GM23338 (cell line): ENCODE results near the gene COLQ. TPM values are rescaled to one million over a fixed set of nuclear protein-coding genes. Genes with fewer than 3 reads are reported as not detected.

Source experiments
- CREB1 ChIP-seq: fragments of 250-450 bp; sonication (Bioruptor Pico); IDR thresholded peaks from 2 replicates; pipeline ENCODE4 v1.5.0; 2020; ENCODE audit warnings: low read depth, mild to moderate bottlenecking, moderate library complexity
- ETS1 ChIP-seq: IDR thresholded peaks from 2 replicates; pipeline ENCODE4 v1.6.1; 2016; ENCODE audit warnings: antibody characterized with exemption
- EZH2phosphoT487 ChIP-seq: fragments of 200-600 bp; sonication (generic); IDR thresholded peaks from one replicate; pipeline ENCODE4 v1.8.1; 2018; ENCODE audit warnings: antibody characterized with exemption; ENCODE audit not compliant: unreplicated experiment
- JUNB ChIP-seq: IDR thresholded peaks from one replicate; pipeline ENCODE4 v1.6.1; 2016; ENCODE audit warnings: antibody characterized with exemption; ENCODE audit not compliant: unreplicated experiment
- REST ChIP-seq: IDR thresholded peaks from one replicate; pipeline ENCODE4 v1.6.1; 2018; ENCODE audit warnings: antibody characterized with exemption; ENCODE audit not compliant: unreplicated experiment
- ZNF114 ChIP-seq: fragments of 250-450 bp; sonication (Bioruptor Pico); IDR thresholded peaks from 2 replicates; pipeline ENCODE4 v1.5.0; 2020; ENCODE audit warnings: mild to moderate bottlenecking, moderate library complexity
- ZNF462 ChIP-seq: fragments of 250-450 bp; sonication (Bioruptor Pico); IDR thresholded peaks from 2 replicates; pipeline ENCODE4 v1.5.0; 2020; ENCODE audit warnings: mild to moderate bottlenecking, moderate library complexity
- polyA plus RNA-seq: library from polyadenylated mRNA; unstranded; fragments of >200 nt; fragmentation: Nextera tagmentation; extraction: Ambion mirVana; gene quantifications from 2 replicates; pipeline ENCODE4 v1.2.1, GENCODE V29; 2016
- total RNA-seq: library from RNA; depleted of rRNA; stranded (reverse); fragments of >200 nt; shearing (Covaris generic); gene quantifications from 2 replicates; pipeline ENCODE4 v1.2.3, GENCODE V29; 2014

Gene COLQ
- total and polyA plus RNA-seq, 2 experiments from 2014 or later, result 0.78 to 2.0 TPM

GRCh38 chr3:15498431-15499214 lies 22.9 kb downstream of the COLQ start (continued):
- no peak for TF ChIP-seq ZNF462 (CRISPR knock-in tag)
- no peak for TF ChIP-seq JUNB
- no peak for TF ChIP-seq REST
- TF ChIP-seq ETS1, result no peak
- TF ChIP-seq ZNF114, result no peak
- no peak for TF ChIP-seq CREB1 (CRISPR knock-in tag)
- TF ChIP-seq EZH2phosphoT487, result no peak
